ENCODE measurements around the gene CERKL.

Gene CERKL

DNA sequence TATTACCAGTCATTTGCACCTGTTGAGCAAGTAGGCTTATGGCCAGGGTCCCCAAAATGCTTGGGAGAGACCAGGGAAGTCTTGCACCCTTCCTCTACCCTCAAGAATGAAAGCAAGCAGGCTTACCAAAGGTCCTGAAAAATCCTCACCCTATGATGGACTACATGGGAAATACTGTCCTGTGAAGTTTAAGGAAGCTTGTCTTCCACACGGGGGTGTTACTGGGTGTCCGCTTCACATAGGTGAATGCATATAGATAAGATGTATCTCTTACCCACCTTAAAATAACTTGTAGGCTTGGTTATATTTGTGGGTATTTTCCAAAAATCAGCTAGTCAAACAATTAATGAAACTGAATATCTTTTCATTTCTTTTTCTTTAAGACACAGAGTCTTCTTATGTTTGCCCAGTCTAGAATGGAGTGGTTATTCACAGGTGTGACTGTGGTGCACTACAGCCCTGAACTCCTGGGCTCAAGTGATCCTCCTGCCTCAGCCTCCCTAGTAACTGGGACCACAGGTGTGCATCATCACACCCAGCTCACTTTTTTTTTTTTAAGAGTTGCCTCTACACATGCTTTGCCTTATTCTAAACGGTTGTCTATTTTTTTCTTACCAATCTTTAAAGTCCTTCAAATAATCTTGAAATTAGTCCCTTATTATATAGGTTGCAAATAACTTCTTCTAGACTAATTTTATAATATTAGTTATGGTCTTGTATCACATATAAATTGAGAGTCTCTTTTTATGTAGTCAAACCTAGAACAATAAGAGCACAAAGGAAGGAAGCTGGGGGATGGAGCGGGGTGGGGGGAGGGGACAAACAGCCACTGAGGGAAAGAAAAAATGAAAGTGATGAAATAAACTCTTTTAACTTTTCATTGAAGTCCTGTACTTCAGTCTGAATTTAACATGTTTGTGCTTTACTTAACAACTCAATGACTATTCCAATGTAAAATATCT, 49.0 kb downstream of the CERKL start:
- TF ChIP-seq JUND (IDR thresholded peaks at IDR 0.05; ENCODE audit: low read depth) = no peak
- DNase-seq (ENCODE audit: low read depth in 1 of 2, low spot score in 1 of 2) = no peak
- in situ Hi-C loops (cut with HindIII; ENCODE audit: low pct_unique_long_range_greater_than_20kb, low sequenced_read_pairs) = no loop called here

DNA sequence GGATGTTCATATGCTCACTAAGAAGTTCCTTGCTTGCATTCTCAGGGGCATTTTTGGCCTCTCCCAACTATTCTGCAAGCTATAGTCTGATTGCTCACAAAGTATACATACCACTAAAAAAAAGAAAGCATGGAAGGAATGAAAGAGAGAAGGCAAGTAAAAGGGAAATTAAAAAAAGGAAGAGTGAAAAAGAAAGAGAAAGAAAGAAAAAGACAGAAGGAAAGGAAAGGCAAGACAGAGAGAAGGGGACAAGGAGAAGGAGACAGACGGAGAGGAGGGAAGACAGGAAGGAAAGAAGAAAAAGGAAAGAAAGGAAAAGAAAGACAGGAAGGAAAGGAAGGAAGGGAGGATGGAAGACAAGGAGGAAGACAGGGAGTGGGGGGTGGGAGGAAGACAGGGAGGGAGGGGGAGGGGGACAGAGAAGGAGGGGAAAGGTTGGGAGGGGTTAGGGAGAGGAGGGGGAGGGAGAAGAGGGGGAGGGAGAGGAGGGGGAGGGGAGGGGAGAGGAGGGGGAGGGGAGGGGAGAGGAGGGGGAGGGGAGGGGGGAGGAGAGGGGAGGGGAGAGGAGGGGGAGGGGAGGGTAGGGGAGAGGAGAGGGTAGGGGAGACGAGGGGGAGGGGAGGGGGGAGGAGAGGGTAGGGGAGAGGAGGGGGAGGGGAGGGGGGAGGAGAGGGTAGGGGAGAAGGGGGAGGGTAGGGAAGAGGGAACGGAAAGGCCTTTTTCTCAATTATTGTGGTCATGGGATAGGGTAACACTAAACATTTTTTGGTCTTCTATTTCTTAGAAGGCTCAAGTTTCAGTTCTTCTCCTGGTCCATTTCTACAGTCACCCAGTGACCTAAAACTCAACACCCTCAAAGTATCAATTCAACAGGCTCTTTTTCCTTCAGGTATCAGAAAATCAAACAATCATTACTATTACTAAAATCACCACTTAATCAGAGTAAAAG, 50.7 kb downstream of the CERKL start:
- DNase-seq (ENCODE audit: low read depth in 1 of 2, low spot score in 1 of 2) = no peak
- no peak for TF ChIP-seq JUND (IDR thresholded peaks at IDR 0.05; ENCODE audit: low read depth)
- in situ Hi-C loops (cut with HindIII; ENCODE audit: low pct_unique_long_range_greater_than_20kb, low sequenced_read_pairs) = no loop called here

DNA sequence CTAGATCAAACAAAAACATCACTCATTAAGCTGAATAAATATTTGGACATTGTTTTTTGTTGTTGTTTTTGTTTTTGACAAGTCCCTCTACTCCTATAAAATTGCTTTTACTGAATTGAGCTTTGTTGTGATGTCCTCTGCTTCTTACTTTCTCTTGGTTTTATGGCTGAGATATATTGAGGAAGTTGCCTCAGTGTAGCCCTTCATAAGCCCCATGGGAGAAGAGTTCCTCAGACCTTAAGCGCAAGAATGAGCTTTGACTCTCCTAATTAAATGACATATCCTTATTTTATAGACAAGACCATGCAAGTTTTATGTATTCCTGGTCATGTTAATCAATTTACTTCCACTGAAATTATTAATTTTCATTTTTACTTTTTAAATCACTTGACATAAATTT, 54.9 kb downstream of the CERKL start:
- DNase-seq (ENCODE audit: low read depth in 1 of 2, low spot score in 1 of 2) = no peak
- in situ Hi-C loops (cut with HindIII; ENCODE audit: low pct_unique_long_range_greater_than_20kb, low sequenced_read_pairs) = no loop called here
- no peak for TF ChIP-seq JUND (IDR thresholded peaks at IDR 0.05; ENCODE audit: low read depth)

DNA sequence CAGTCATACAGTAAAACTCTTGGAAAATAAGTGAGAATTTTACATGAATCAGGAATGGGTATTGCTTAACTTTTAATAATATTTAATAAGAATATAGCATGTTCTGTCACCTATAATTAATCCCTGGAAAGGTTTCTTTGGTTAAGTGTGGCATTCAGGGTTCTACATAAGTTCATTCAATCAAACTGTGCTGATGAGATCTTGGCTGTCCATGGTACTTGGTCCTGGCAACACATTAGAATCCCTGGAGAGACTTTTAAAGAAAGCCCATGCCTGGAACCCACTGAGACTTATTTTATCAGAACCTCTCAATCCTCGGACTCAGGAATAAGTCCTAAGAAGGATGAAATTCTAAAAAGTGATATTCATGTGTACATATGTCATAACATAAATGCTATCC, 60.3 kb downstream of the CERKL start:
- no peak for TF ChIP-seq JUND (IDR thresholded peaks at IDR 0.05; ENCODE audit: low read depth)

DNA sequence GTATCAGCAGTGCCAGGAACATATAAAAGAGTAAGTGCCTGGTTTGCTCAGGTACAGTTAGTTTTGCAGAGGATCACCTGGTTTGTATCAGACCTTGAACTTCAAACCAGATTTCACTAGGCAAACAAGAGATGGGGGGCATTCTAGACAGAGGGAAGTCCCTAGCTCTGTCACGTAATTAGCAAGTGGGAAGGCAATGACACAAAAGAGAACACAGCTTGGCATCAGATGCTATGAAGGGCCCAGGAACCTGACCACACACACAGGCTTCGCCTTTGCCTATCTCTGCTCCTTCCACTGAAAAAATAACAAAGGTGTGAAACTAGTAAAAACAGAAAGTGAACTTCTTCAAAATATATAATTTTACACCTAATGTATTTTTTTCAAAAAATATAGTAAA, 62.6 kb downstream of the CERKL start:
- no peak for TF ChIP-seq JUND (IDR thresholded peaks at IDR 0.05; ENCODE audit: low read depth)
- no peak for DNase-seq (ENCODE audit: low read depth in 1 of 2, low spot score in 1 of 2)
- in situ Hi-C loops (cut with HindIII; ENCODE audit: low pct_unique_long_range_greater_than_20kb, low sequenced_read_pairs) = no loop called here

More for the DNA sequence above, 60.3 kb downstream of the CERKL start:
- no peak for DNase-seq (ENCODE audit: low read depth in 1 of 2, low spot score in 1 of 2)
- in situ Hi-C loops (cut with HindIII; ENCODE audit: low pct_unique_long_range_greater_than_20kb, low sequenced_read_pairs) = no loop called here

DNA sequence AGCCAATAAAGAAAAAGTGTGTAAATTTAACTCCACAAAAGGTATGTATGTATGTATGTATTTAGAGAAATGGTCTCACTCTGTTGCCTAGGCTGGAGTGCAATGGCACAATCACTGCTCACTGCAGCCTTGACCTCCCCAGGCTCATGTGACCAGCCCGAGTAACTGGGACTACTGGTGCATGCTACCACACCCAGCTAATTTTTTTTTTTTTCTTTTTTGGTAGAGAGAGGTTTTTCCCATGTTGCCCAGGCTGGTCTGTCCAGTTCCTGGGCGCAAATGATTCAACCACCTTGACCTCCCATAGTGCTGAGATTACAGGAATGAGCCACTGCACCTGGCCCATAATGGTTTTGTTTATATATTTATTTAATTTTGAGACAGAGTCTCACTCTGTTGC, 67.1 kb downstream of the CERKL start:
- in situ Hi-C loops (cut with HindIII; ENCODE audit: low pct_unique_long_range_greater_than_20kb, low sequenced_read_pairs) = no loop called here
- no peak for DNase-seq (ENCODE audit: low read depth in 1 of 2, low spot score in 1 of 2)
- no peak for TF ChIP-seq JUND (IDR thresholded peaks at IDR 0.05; ENCODE audit: low read depth)

DNA sequence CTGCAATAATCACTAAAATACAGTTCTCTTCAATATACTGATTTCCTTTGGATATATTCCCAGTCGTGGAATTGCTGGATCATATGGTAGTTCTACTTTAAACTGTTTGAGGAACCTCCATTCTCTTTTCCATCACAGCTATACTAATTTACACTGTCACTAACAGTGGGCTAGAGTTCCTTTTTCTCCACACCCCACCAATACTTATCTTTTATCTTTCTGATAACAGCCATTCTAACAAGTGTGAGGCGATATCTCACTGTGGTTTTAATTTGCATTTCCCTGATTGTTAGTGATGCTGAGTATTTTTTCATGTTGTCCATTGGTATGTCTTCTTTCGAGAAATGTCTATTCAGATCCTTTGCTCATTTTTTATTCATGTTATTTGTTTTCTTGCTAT, 68.4 kb downstream of the CERKL start:
- in situ Hi-C loops (cut with HindIII; ENCODE audit: low pct_unique_long_range_greater_than_20kb, low sequenced_read_pairs) = no loop called here
- DNase-seq (ENCODE audit: low read depth in 1 of 2, low spot score in 1 of 2) = no peak
- TF ChIP-seq JUND (IDR thresholded peaks at IDR 0.05; ENCODE audit: low read depth) = no peak

DNA sequence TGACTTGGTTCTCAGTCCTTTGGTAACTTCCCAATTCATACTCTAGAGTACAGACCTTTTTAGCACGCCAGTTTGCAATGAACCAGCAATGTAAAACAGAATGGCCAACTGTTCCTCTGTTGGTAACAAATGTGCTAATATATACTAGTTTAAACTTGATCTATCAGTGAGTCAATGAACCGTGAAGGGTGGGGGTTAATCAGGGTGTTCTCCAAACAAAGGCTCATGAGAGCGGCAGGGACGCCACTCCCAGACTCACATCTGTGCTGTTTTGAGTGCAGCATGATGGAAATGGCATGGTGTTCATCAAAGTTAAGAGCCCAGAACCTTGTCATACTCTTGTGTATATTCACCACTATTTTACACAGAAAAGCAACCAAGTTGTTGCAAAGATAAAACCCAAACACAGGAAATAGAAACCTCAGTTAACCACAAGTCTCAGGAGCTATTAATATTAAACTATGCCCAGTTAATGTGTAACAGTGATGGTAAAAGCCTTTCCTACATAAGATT, 70.3 kb downstream of the CERKL start:
- in situ Hi-C loops (cut with HindIII; ENCODE audit: low pct_unique_long_range_greater_than_20kb, low sequenced_read_pairs) = no loop called here
- no peak for DNase-seq (ENCODE audit: low read depth in 1 of 2, low spot score in 1 of 2)
- TF ChIP-seq JUND (IDR thresholded peaks at IDR 0.05; ENCODE audit: low read depth) = no peak

DNA sequence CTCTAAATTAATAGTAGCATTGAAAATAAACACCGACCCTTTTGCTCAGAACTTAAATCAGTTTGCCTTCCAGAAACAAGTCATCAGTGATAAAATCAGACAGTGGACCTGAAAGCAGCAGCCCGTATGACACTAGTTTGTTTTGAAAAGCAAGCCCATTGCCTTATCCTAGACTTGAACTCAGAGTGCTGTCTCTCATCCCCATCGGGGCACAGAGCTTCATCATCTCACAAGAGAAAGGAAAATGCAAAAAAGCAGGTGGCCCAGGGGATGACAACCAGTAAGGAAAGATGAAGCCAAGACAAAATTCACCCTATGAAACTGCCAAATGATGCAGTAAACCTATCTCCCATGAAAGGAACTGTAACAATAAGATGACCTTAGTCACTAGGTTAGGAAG, 71.2 kb downstream of the CERKL start:
- TF ChIP-seq JUND (IDR thresholded peaks at IDR 0.05; ENCODE audit: low read depth) = no peak
- DNase-seq (ENCODE audit: low read depth in 1 of 2, low spot score in 1 of 2) = no peak
- in situ Hi-C loops (cut with HindIII; ENCODE audit: low pct_unique_long_range_greater_than_20kb, low sequenced_read_pairs) = no loop called here

DNA sequence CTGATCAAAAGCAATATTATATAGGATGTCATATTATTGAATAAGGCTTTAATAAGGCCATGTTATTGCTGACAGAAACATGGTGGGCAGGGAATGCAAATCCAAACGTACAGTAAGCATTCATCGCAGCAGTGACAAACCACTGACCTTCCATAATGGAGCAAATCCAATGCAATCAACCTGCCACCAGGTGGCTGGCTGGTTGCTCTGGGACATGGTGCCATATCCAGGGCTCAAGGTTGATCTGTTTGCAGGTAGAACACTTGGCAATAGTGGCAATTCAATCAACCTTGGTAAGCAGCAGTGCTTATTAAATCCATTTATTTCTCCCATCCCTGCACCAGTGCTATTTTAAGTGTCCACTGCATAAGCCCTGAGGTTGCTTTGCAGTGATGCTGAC, 75.4 kb downstream of the CERKL start:
- in situ Hi-C loops (cut with HindIII; ENCODE audit: low pct_unique_long_range_greater_than_20kb, low sequenced_read_pairs) = no loop called here
- peak in 1 of 2 experiments; percentile 45 for DNase-seq (ENCODE audit: low read depth in 1 of 2, low spot score in 1 of 2)
- no peak for TF ChIP-seq JUND (IDR thresholded peaks at IDR 0.05; ENCODE audit: low read depth)

DNA sequence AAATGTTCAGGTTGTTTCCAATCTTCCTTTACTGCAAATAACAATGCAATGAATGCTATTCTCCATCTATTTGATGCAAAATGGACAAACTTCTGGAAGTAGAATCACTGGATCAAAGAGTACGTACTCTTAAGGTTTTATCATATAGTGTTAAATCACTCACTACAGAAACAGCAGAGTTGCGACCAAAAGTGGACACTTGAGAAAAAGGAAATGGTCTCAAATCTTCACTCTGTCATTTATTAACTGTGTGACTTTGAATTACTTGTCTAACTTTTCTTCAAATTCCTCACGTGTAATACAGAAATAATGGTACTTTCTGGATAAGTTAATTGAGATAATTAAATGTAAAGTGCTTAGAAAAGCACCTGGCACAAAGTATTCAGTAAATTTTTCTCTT, 78.1 kb downstream of the CERKL start:
- no peak for TF ChIP-seq JUND (IDR thresholded peaks at IDR 0.05; ENCODE audit: low read depth)
- in situ Hi-C loops (cut with HindIII; ENCODE audit: low pct_unique_long_range_greater_than_20kb, low sequenced_read_pairs) = no loop called here
- no peak for DNase-seq (ENCODE audit: low read depth in 1 of 2, low spot score in 1 of 2)

DNA sequence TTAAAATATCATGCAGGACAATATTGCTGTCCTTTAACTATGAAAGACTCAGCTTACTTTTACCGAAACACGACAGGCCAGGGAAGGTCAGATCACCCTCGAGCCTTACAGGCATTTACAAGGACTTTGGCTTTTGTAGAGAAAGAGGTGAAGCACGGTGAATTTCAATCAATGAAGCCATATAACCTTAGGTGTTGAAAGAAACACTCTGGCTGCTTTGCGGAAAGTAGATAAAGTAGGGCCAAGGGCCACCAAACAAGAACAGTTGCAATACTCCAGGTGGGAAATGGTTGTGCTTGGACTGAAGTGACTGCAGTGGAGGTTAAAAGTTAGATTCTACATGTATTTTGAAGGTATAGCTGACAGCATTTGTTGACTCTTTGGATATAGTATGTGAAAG, 80.5 kb downstream of the CERKL start:
- no peak for DNase-seq (ENCODE audit: low read depth in 1 of 2, low spot score in 1 of 2)
- in situ Hi-C loops (cut with HindIII; ENCODE audit: low pct_unique_long_range_greater_than_20kb, low sequenced_read_pairs) = no loop called here
- no peak for TF ChIP-seq JUND (IDR thresholded peaks at IDR 0.05; ENCODE audit: low read depth)

DNA sequence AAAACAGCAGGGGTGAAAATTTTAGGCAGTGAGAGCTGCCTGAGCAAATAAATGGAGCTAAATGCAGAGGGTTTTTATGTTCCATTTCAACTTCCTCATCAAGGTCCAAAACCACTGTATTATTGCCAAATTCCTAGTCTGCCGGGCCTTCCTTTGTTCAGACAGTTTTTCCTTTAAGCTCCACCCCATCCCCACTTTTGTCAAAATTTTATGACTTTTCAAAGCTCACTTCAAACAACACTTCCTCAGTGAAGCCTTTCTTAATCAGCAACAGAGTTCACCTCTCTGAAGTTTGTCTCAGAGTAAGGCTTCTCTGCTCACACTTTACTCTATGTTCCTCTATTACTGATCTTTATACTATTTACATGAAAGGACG, 81.3 kb downstream of the CERKL start:
- in situ Hi-C loops (cut with HindIII; ENCODE audit: low pct_unique_long_range_greater_than_20kb, low sequenced_read_pairs) = no loop called here
- no peak for DNase-seq (ENCODE audit: low read depth in 1 of 2, low spot score in 1 of 2)
- no peak for TF ChIP-seq JUND (IDR thresholded peaks at IDR 0.05; ENCODE audit: low read depth)

Data from T47D (cell line).